Measurements from ENCODE around the gene TMX2. TPM values are rescaled to one million over a fixed set of nuclear protein-coding genes. Genes with fewer than 3 reads are reported as not detected.

Gene TMX2

Small RNAs within 50 kb of the gene (small RNA-seq; reads per million reads assigned to genes)
- gene TMX2-CTNND1 (ENCODE audit: insufficient read depth), result not detected
